IMR-90 (cell line): ENCODE data around the gene ACTRT2. TPM values are rescaled to one million over a fixed set of nuclear protein-coding genes. Genes with fewer than 3 reads are reported as not detected.

Experiments used
- ATAC-seq: fragments of 200-7000 bp; cut with Tn5 transposase; 2 replicates; pipeline ENCODE4 v1.9.1; 2020; ENCODE audit warnings: low read depth, mild to moderate bottlenecking, moderate library complexity
- BruUV-seq: library from RNA; stranded (reverse); fragments of 400-500 nt; replicated peaks from 2 replicates; lab custom pipeline; 2021; lab: Mats Ljungman, UMichigan
- CTCF ChIA-PET: fragments of 300-600 bp; formaldehyde crosslinking; extraction: SDS; loops from one replicate; lab custom pipeline; 2021; ENCODE audit warnings: antibody characterized with exemption; lab: Yijun Ruan, JAX
- POLR2A ChIA-PET: fragments of 300-600 bp; sonication (Branson Sonifier 250); formaldehyde crosslinking; loops from one replicate; lab custom pipeline; 2022; ENCODE audit warnings: antibody characterized with exemption; ENCODE audit not compliant: unreplicated experiment; lab: Charles Lee
- DNase-seq: peaks from one replicate; pipeline ENCODE4 v3.0.0; 2013
- H2AFZ ChIP-seq: replicated peaks from 2 replicates; pipeline ENCODE3; 2013; ENCODE audit warnings: low read length, mild to moderate bottlenecking; ENCODE audit not compliant: poor library complexity
- H2AK5ac ChIP-seq: 2 replicates; pipeline ENCODE4 v1.6.1; 2013; ENCODE audit warnings: low read depth, low read length, inconsistent platforms
- H2AK9ac ChIP-seq: replicated peaks from 2 replicates; pipeline ENCODE3; 2013; ENCODE audit warnings: mild to moderate bottlenecking, low read depth, low read length, moderate library complexity; ENCODE audit not compliant: poor library complexity
- H2BK120ac ChIP-seq: 2 replicates; pipeline ENCODE4 v1.6.1; 2013; ENCODE audit warnings: low read depth, low read length, inconsistent platforms
- H2BK15ac ChIP-seq: 3 replicates; pipeline ENCODE4 v1.6.1; 2013; ENCODE audit warnings: low read depth, low read length, inconsistent platforms
- H2BK20ac ChIP-seq: 2 replicates; pipeline ENCODE4 v1.6.1; 2013; ENCODE audit warnings: low read depth, mild to moderate bottlenecking, inconsistent platforms, low read length, moderate library complexity
- H2BK5ac ChIP-seq: 2 replicates; pipeline ENCODE4 v1.6.1; 2013; ENCODE audit warnings: mild to moderate bottlenecking, low read depth, low read length, inconsistent platforms; ENCODE audit not compliant: poor library complexity, severe bottlenecking
- H3K14ac ChIP-seq: replicated peaks from 2 replicates; pipeline ENCODE4 v1.6.1; 2013; ENCODE audit warnings: low read depth, low read length, inconsistent platforms
- H3K18ac ChIP-seq: 2 replicates; pipeline ENCODE4 v1.6.1; 2013; ENCODE audit warnings: low read depth, low read length, control low read depth
- H3K23ac ChIP-seq: 2 replicates; pipeline ENCODE4 v1.6.1; 2013; ENCODE audit warnings: low read depth, low read length, inconsistent platforms
- H3K27ac ChIP-seq: 2 replicates; pipeline ENCODE4 v1.5.1; 2013; ENCODE audit warnings: mild to moderate bottlenecking, control low read depth, low read length; ENCODE audit not compliant: insufficient read depth
- H3K27me3 ChIP-seq: 2 replicates; pipeline ENCODE4 v1.6.1; 2013; ENCODE audit warnings: low read length; ENCODE audit not compliant: control insufficient read depth, insufficient read depth
- H3K36me3 ChIP-seq: 2 replicates; pipeline ENCODE4 v1.6.1; 2013; ENCODE audit warnings: low read length, mixed read lengths; ENCODE audit not compliant: control insufficient read depth, insufficient read depth
- H3K4ac ChIP-seq: 2 replicates; pipeline ENCODE4 v1.6.1; 2013; ENCODE audit warnings: low read depth, low read length, inconsistent platforms
- H3K4me1 ChIP-seq: 2 replicates; pipeline ENCODE4 v1.6.1; 2013; ENCODE audit warnings: low read length, mixed read lengths; ENCODE audit not compliant: control insufficient read depth, insufficient read depth
- H3K4me2 ChIP-seq: 2 replicates; pipeline ENCODE4 v1.6.1; 2013; ENCODE audit warnings: low read depth, mild to moderate bottlenecking, control low read depth, low read length, moderate library complexity
- H3K4me3 ChIP-seq: 2 replicates; pipeline ENCODE4 v1.5.1; 2013; ENCODE audit warnings: low read depth, mild to moderate bottlenecking, control low read depth, low read length, moderate library complexity; ENCODE audit not compliant: insufficient read depth
- H3K56ac ChIP-seq: 2 replicates; pipeline ENCODE4 v1.6.1; 2013; ENCODE audit warnings: low read length, inconsistent platforms; ENCODE audit not compliant: insufficient read depth; ENCODE audit errors: extremely low read depth
- H3K79me1 ChIP-seq, 2 experiments: 2 replicates each; pipeline ENCODE4 v1.6.1; 2013; ENCODE audit warnings: low read length in 2 of 2, inconsistent platforms in 1 of 2, low read depth in 1 of 2
- H3K9ac ChIP-seq: 2 replicates; pipeline ENCODE4 v1.6.1; 2013; ENCODE audit warnings: low read depth, low read length, control low read depth
- H3K9me1 ChIP-seq: 2 replicates; pipeline ENCODE4 v1.6.1; 2013; ENCODE audit warnings: low read length, inconsistent platforms; ENCODE audit not compliant: insufficient read depth
- H3K9me3 ChIP-seq: 2 replicates; pipeline ENCODE4 v1.6.1; 2013; ENCODE audit warnings: low read length; ENCODE audit not compliant: control insufficient read depth, insufficient read depth
- H4K20me1 ChIP-seq: 2 replicates; pipeline ENCODE4 v1.6.1; 2013; ENCODE audit warnings: low read length, inconsistent platforms; ENCODE audit not compliant: insufficient read depth
- H4K5ac ChIP-seq: 2 replicates; pipeline ENCODE4 v1.6.1; 2013; ENCODE audit warnings: mild to moderate bottlenecking, low read depth, low read length, control low read depth
- H4K8ac ChIP-seq, 2 experiments: 2 replicates each; pipeline ENCODE4 v1.6.1; 2013; ENCODE audit warnings: low read depth in 2 of 2, low read length in 2 of 2, control low read depth in 1 of 2, inconsistent platforms in 1 of 2
- H4K91ac ChIP-seq: 2 replicates; pipeline ENCODE4 v1.6.1; 2013; ENCODE audit warnings: low read depth, low read length, inconsistent platforms; ENCODE audit not compliant: insufficient read depth
- BHLHE40 ChIP-seq: fragments of 150-350 bp; IDR thresholded peaks from 2 replicates; pipeline ENCODE4 v1.6.1; 2016; ENCODE audit warnings: mild to moderate bottlenecking, low read depth, low read length
- CEBPB ChIP-seq: IDR thresholded peaks from 2 replicates; pipeline ENCODE4 v1.6.1; 2012; ENCODE audit warnings: low read depth, low read length, improper control_type of control experiment
- CHD1 ChIP-seq: IDR thresholded peaks from 2 replicates; pipeline ENCODE4 v1.6.1; 2012; ENCODE audit warnings: low read depth, low read length, improper control_type of control experiment
- ELK1 ChIP-seq: fragments of 150-350 bp; IDR thresholded peaks from 2 replicates; pipeline ENCODE4 v1.6.1; 2016; ENCODE audit warnings: low read depth, mild to moderate bottlenecking, low read length, moderate library complexity, borderline replicate concordance
- FOS ChIP-seq: fragments of 150-350 bp; IDR thresholded peaks from 2 replicates; pipeline ENCODE4 v1.6.1; 2016; ENCODE audit warnings: low read depth, low read length
- MAFK ChIP-seq: IDR thresholded peaks from 2 replicates; pipeline ENCODE4 v1.6.1; 2012; ENCODE audit warnings: low read depth, low read length, improper control_type of control experiment
- MXI1 ChIP-seq: IDR thresholded peaks from 2 replicates; pipeline ENCODE4 v1.6.1; 2012; ENCODE audit warnings: low read depth, mild to moderate bottlenecking, low read length, moderate library complexity, borderline replicate concordance
- NFE2L2 ChIP-seq: fragments of 150-350 bp; IDR thresholded peaks from 2 replicates; pipeline ENCODE4 v1.6.1; 2016; ENCODE audit warnings: low read depth, mild to moderate bottlenecking, low read length
- POLR2A ChIP-seq: IDR thresholded peaks from 2 replicates; pipeline ENCODE4 v1.6.1; 2012; ENCODE audit warnings: mild to moderate bottlenecking, low read depth, low read length
- RAD21 ChIP-seq: IDR thresholded peaks from 2 replicates; pipeline ENCODE4 v1.6.1; 2012; ENCODE audit warnings: low read length, improper control_type of control experiment
- RCOR1 ChIP-seq: IDR thresholded peaks from 2 replicates; pipeline ENCODE4 v1.6.1; 2012; ENCODE audit warnings: mild to moderate bottlenecking, low read length, improper control_type of control experiment; ENCODE audit not compliant: insufficient replicate concordance
- RFX5 ChIP-seq: IDR thresholded peaks from 2 replicates; pipeline ENCODE4 v1.8.0; 2012; ENCODE audit warnings: low read depth, mild to moderate bottlenecking, low read length, moderate library complexity
- SMC3 ChIP-seq: fragments of 150-350 bp; IDR thresholded peaks from 2 replicates; pipeline ENCODE4 v1.6.1; 2016; ENCODE audit warnings: low read depth, mild to moderate bottlenecking, antibody characterized with exemption, low read length, moderate library complexity
- USF2 ChIP-seq: fragments of 150-350 bp; IDR thresholded peaks from 2 replicates; pipeline ENCODE4 v1.6.1; 2017; ENCODE audit warnings: mild to moderate bottlenecking, antibody characterized with exemption, low read length, low read depth
- WGBS, 2 experiments: methylation state at CpG; one replicate each; pipeline versions ENCODE4 v1.1.5 to v1.1.7; 2013; ENCODE audit warnings: missing lambda C conversion rate in 2 of 2; ENCODE audit not compliant: insufficient read length in 1 of 2; ENCODE audit errors: extremely low coverage in 2 of 2; 5-methylcytosine and 5-hydroxymethylcytosine counted together
- dilution Hi-C: fragments of 300-500 bp; cut with HindIII; formaldehyde crosslinking; loops from one replicate; pipeline ENCODE4 v1.14.3; 2018; ENCODE audit warnings: low sequenced_read_pairs; ENCODE audit not compliant: unreplicated experiment
- in situ Hi-C: fragments of 300-500 bp; cut with MboI; formaldehyde crosslinking; loops from 3 replicates; pipeline ENCODE4 v1.14.3; 2019; ENCODE audit warnings: low sequenced_read_pairs, inconsistent platforms, mixed read lengths
- intact Hi-C: fragments of 100-400 bp; cut with micrococcal nuclease; formaldehyde crosslinking; loops from 2 replicates; pipeline ENCODE4 v1.10.0; 2022
- polyA plus RNA-seq, 3 experiments: library from polyadenylated mRNA; depleted of rRNA; stranded (reverse); fragments of >200 nt; gene quantifications; 2 replicates each; pipeline ENCODE4 v1.2.3, GENCODE V29; 2012; ENCODE audit warnings: low replicate concordance in 1 of 3
- total RNA-seq: library from RNA; depleted of rRNA; stranded (reverse); fragments of >200 nt; gene quantifications from 2 replicates; pipeline ENCODE4 v1.2.3, GENCODE V29; 2012
- TF ChIP-seq, protein P1 (sequence below): conservative IDR thresholded peaks from 2 replicates; pipeline ENCODE4 v1.5.1; 2012; ENCODE audit warnings: mild to moderate bottlenecking, low read depth, low read length, improper control_type of control experiment

The ACTRT2 gene
- total and polyA plus RNA-seq, 2 of the 4 experiments (the other 2 are of a cell fraction) = not detected

DNA sequence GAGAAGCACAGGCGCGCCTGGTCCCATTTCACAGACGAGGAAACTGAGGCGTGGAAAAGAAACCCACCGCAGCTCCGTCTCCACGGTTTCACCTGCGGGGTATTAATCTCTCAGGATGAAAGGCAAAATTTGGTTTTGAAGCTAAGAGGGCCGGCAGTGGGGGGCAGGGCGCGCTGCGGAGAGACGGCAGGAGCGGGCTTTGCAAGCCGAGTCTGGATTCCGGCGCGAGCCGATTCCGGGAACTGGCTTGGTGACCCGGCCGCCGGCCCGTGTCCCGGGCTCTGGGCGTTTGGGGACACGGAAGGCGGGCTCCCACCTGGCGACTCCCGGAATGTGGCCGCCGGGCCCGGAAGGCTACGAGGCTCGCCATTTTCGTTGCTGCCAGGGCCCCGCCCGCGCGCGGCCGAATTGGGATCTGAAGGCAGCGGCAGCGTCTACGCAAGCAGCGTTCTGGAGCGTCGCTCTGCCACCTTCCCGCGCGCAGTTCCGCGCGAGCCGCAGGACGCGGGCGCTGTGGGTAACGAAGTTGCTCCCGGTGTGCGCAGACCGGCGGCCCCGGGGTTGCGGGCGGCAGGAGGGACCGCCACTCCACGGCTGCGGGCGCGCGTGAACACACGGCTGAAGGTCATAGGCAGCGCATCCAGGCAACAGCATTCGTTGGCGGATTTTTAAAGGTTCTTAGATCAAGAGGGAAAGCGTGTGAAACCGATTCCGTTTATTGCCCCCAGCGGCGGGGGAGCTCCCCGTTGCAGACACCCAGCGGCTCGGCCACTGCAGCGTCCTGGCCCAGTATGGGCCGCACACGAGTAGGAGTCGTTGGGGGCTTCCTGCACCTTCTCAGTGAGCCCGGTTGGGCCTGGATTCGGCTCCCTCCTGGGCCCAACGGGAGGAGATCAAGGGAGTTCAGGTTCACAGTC, 42.4 kb downstream of the ACTRT2 start:
- in situ Hi-C loops (loop anchor here (25.0 kb wide), 1 partner anchor 626 kb away; no protein-coding TSS in a partner anchor), dilution Hi-C loops (no loop called here), intact Hi-C loops (loop anchor here (10.0 kb wide), 1 partner anchor 251 kb away; no protein-coding TSS in a partner anchor)
- Histone ChIP-seq H3K4me3 (no peak overlapping the region), H4K20me1 (no peaks in the 10 kb centered on the region), H2BK15ac (no peak overlapping the region), H3K27me3 (peaks cover 58% of the 10 kb centered on the region), H3K9me3 (no peaks in the 10 kb centered on the region), H3K27ac (no peak overlapping the region), H3K18ac (no peak overlapping the region), H3K9me1 (no peaks in the 10 kb centered on the region), H2AK9ac (no peak overlapping the region), H3K23ac (no peak overlapping the region), H2AFZ (no peak overlapping the region), H4K8ac (no peak overlapping the region), H3K79me1 (no peaks in the 10 kb centered on the region), H4K5ac (no peak overlapping the region), H3K4ac (no peak overlapping the region), H2BK20ac (no peak overlapping the region), H3K36me3 (no peaks in the 10 kb centered on the region), H3K56ac (no peak overlapping the region), H2AK5ac (no peak overlapping the region), H2BK5ac (no peak overlapping the region), H3K9ac (no peak overlapping the region), H3K4me2 (no peak overlapping the region), H3K4me1 (no peaks in the 10 kb centered on the region), H4K91ac (no peak overlapping the region), H2BK120ac (no peak overlapping the region), H3K14ac (no peak overlapping the region)
- ATAC-seq = no peak
- WGBS, 2 experiments = 4% methylated on average over 41 of the region's 91 CpGs; no CpG with 5 or more reads in 1 of the 2 experiments
- no TSS peak for BruUV-seq
- ChIA-PET POLR2A (no interaction called here), CTCF (no interaction called here)
- DNase-seq = no peak
- no peak for TF ChIP-seq USF2
- no peak for TF ChIP-seq MXI1
- no peak for TF ChIP-seq RFX5
- TF ChIP-seq ELK1 = no peak
- TF ChIP-seq NFE2L2 = no peak
- no peak for TF ChIP-seq RAD21
- TF ChIP-seq FOS = no peak
- TF ChIP-seq CHD1 = no peak
- TF ChIP-seq CEBPB = no peak
- TF ChIP-seq BHLHE40 = no peak
- no peak for TF ChIP-seq MAFK
- no peak for TF ChIP-seq POLR2A
- TF ChIP-seq, protein P1, sequence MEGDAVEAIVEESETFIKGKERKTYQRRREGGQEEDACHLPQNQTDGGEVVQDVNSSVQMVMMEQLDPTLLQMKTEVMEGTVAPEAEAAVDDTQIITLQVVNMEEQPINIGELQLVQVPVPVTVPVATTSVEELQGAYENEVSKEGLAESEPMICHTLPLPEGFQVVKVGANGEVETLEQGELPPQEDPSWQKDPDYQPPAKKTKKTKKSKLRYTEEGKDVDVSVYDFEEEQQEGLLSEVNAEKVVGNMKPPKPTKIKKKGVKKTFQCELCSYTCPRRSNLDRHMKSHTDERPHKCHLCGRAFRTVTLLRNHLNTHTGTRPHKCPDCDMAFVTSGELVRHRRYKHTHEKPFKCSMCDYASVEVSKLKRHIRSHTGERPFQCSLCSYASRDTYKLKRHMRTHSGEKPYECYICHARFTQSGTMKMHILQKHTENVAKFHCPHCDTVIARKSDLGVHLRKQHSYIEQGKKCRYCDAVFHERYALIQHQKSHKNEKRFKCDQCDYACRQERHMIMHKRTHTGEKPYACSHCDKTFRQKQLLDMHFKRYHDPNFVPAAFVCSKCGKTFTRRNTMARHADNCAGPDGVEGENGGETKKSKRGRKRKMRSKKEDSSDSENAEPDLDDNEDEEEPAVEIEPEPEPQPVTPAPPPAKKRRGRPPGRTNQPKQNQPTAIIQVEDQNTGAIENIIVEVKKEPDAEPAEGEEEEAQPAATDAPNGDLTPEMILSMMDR = no peak
- no peak for TF ChIP-seq SMC3
- TF ChIP-seq RCOR1 = no peak
